Measurements from ENCODE around the gene ZNF799.
"Not testable (repeated sequence)": the region's sequence is repeated elsewhere in the genome, so short reads cannot be mapped to it uniquely, and the experiment has no call there.

Gene ZNF799

GRCh38 chr19:12362236-12362635 is 38.8 kb downstream of the ZNF799 start:
- DNase-seq = not testable (repeated sequence)

GRCh38 chr19:12353375-12353774 is 47.7 kb downstream of the ZNF799 start:
- DNase-seq = no peak

- DNase-seq = no peak
Observed at GRCh38 chr19:12350890-12351197, 50.2 kb downstream of the ZNF799 start.

- no peak for DNase-seq
Observed at GRCh38 chr19:12350185-12350889, 50.7 kb downstream of the ZNF799 start.

GRCh38 chr19:12346896-12347295 is 54.2 kb downstream of the ZNF799 start:
- no peak for DNase-seq

GRCh38 chr19:12345197-12345596 is 55.9 kb downstream of the ZNF799 start:
- DNase-seq = no peak
